GM12865 (cell line): Measurements from ENCODE around the gene PRDM16.

Experiments used
- DNase-seq: peaks from one replicate; pipeline ENCODE4 v3.0.0; 2010; ENCODE audit warnings: low read depth
- H3K4me3 ChIP-seq: 2 replicates; pipeline ENCODE4 v1.5.1; 2011; ENCODE audit warnings: mild to moderate bottlenecking, low read depth, low read length, control low read depth
- CTCF ChIP-seq: IDR thresholded peaks from 2 replicates; pipeline ENCODE4 v1.5.1; 2011; ENCODE audit warnings: low read length, control low read depth, low read depth, inconsistent platforms; ENCODE audit not compliant: insufficient read depth; ENCODE audit errors: missing control alignments

PRDM16 gene

GRCh38 chr1:3195480-3195815 is 126.4 kb downstream of the PRDM16 start:
- TF ChIP-seq CTCF: no peak
- DNase-seq: no peak
- H3K4me3 ChIP-seq: no peak overlapping the region

- no peak for DNase-seq
- H3K4me3 ChIP-seq: no peak overlapping the region
- TF ChIP-seq CTCF: no peak
These were observed 127.0 kb downstream of the PRDM16 start for GRCh38 chr1:3195966-3196515.

GRCh38 chr1:3196577-3197245 is 127.7 kb downstream of the PRDM16 start:
- no peak for DNase-seq
- no peak for TF ChIP-seq CTCF
- no peak overlapping the region for H3K4me3 ChIP-seq

- TF ChIP-seq CTCF: no peak
- DNase-seq: no peak
- no peak overlapping the region for H3K4me3 ChIP-seq
These were observed 128.8 kb downstream of the PRDM16 start for GRCh38 chr1:3197781-3198316.

GRCh38 chr1:3198371-3199271 is 129.6 kb downstream of the PRDM16 start:
- H3K4me3 ChIP-seq: no peak overlapping the region
- TF ChIP-seq CTCF: no peak
- DNase-seq: no peak

GRCh38 chr1:3204725-3205124 is 135.7 kb downstream of the PRDM16 start:
- H3K4me3 ChIP-seq: no peak overlapping the region
- DNase-seq: no peak
- no peak for TF ChIP-seq CTCF
